ENCODE results near the gene SSBP1. TPM values are rescaled to one million over a fixed set of nuclear protein-coding genes. Genes with fewer than 3 reads are reported as not detected.

SSBP1 gene
- total RNA-seq, 1 donor from 2014 or later = 132 TPM

DNA sequence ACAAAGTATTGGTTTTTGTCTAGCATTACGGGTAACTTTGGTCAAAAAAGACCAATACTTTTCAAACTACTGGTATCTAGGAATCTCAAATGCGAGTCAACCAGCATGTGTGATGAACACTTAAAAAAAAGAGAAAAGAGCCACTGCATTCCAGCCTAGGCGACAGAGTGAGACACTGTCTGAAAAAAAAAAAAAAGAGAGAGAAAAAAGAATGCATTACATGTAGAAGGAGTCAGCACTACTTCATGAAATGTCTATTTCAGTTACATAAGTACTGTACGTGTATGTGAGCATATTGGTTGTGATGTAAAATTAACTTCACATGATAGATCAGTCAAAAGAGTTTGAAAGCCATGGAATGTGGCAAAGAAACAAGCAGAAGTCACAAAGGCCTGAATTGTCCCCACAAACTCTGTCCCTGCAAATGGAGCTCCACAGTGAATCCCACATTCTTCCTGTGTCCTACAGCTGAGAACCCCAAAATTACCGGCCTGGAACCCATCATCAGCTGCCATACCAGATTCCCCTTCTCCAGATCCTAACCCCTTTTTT, 37.8 kb upstream of the SSBP1 start:
- Mint-ChIP-seq H3K4me1 (ENCODE audit: low read depth) (peaks cover 50% of the 10 kb centered on the region), H3K27ac (peak overlapping the region; percentile 29), H3K27me3 (no peaks in the 10 kb centered on the region), H3K9me3 (ENCODE audit: low read depth) (no peaks in the 10 kb centered on the region), H3K36me3 (ENCODE audit: insufficient read depth) (no peaks in the 10 kb centered on the region), H3K4me3 (ENCODE audit: low read depth) (peak overlapping the region; percentile 85)
- TF ChIP-seq, protein P1, sequence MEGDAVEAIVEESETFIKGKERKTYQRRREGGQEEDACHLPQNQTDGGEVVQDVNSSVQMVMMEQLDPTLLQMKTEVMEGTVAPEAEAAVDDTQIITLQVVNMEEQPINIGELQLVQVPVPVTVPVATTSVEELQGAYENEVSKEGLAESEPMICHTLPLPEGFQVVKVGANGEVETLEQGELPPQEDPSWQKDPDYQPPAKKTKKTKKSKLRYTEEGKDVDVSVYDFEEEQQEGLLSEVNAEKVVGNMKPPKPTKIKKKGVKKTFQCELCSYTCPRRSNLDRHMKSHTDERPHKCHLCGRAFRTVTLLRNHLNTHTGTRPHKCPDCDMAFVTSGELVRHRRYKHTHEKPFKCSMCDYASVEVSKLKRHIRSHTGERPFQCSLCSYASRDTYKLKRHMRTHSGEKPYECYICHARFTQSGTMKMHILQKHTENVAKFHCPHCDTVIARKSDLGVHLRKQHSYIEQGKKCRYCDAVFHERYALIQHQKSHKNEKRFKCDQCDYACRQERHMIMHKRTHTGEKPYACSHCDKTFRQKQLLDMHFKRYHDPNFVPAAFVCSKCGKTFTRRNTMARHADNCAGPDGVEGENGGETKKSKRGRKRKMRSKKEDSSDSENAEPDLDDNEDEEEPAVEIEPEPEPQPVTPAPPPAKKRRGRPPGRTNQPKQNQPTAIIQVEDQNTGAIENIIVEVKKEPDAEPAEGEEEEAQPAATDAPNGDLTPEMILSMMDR (IDR thresholded peaks at IDR 0.05; ENCODE audit: unreplicated experiment) = no peak
- no peak for DNase-seq (ENCODE audit: low spot score, unreplicated experiment)

- Mint-ChIP-seq H3K9me3 (ENCODE audit: low read depth) (no peaks in the 10 kb centered on the region), H3K4me3 (ENCODE audit: low read depth) (peak overlapping the region; percentile 85), H3K27me3 (no peaks in the 10 kb centered on the region), H3K27ac (peak overlapping the region; percentile 29), H3K36me3 (ENCODE audit: insufficient read depth) (no peaks in the 10 kb centered on the region), H3K4me1 (ENCODE audit: low read depth) (peaks cover 50% of the 10 kb centered on the region)
- DNase-seq (ENCODE audit: low spot score, unreplicated experiment) = no peak
- TF ChIP-seq, protein P1 (IDR thresholded peaks at IDR 0.05; ENCODE audit: unreplicated experiment) = no peak
Measured at GRCh38 chr7:141700848-141701371, 37.2 kb upstream of the SSBP1 start.

DNA sequence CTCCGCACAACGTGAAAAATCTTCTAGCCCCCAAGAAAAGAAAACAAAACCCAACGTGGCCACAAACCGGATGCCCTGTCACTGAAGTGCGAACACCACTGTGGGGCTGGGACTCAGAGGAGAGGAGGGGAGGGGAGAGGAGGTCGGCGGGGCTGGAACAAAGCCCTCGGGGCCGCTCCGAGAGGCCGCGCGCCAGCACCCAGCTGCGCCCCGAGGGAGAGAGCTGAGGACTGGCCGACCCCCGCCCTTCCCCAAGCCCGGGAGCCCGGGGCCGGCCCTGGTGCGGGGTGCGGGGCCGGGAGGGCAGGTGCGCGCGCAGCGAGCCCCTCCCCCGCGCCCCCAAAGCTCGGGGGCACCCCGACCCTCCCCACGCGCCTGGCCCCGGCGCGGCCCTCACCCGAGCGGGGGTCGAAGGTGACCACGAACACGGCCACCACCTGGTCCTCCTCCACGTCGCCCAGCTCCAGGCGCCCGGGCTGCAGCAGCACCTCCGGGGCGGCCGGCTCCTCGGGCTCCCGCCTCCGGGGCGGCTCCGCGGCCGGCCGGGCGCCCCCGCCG, 36.6 kb upstream of the SSBP1 start:
- H3K4me1 Mint-ChIP-seq (ENCODE audit: low read depth) = peaks cover 54% of the 10 kb centered on the region
- TF ChIP-seq, protein P1 (IDR thresholded peaks at IDR 0.05; ENCODE audit: unreplicated experiment) = no peak
- H3K9me3 Mint-ChIP-seq (ENCODE audit: low read depth) = no peaks in the 10 kb centered on the region
- peak; percentile 44 for DNase-seq (ENCODE audit: low spot score, unreplicated experiment)
- H3K27me3 Mint-ChIP-seq = no peaks in the 10 kb centered on the region
- H3K36me3 Mint-ChIP-seq (ENCODE audit: insufficient read depth) = no peaks in the 10 kb centered on the region
- H3K27ac Mint-ChIP-seq = no peak overlapping the region
- H3K4me3 Mint-ChIP-seq (ENCODE audit: low read depth) = peak overlapping the region; percentile 85

- Mint-ChIP-seq H3K27me3 (no peaks in the 10 kb centered on the region), H3K9me3 (ENCODE audit: low read depth) (no peaks in the 10 kb centered on the region), H3K27ac (peak within 1 kb of the TSS; percentile 75), H3K4me3 (ENCODE audit: low read depth) (peak within 1 kb of the TSS; percentile 85), H3K4me1 (ENCODE audit: low read depth) (peaks cover 58% of the 10 kb centered on the region), H3K36me3 (ENCODE audit: insufficient read depth) (no peaks in the 10 kb centered on the region)
- TF ChIP-seq, protein P1 (IDR thresholded peaks at IDR 0.05; ENCODE audit: unreplicated experiment) = no peak
- DNase-seq (ENCODE audit: low spot score, unreplicated experiment) = peak; percentile 42
Measured at GRCh38 chr7:141702047-141702567, 36.1 kb upstream of the SSBP1 start, which contains the start of gene DENND11. Gene DENND11, minus strand, starts transcription at chr7:141702166. Its CDS starts 13 bp downstream, at chr7:141702153.

DNA sequence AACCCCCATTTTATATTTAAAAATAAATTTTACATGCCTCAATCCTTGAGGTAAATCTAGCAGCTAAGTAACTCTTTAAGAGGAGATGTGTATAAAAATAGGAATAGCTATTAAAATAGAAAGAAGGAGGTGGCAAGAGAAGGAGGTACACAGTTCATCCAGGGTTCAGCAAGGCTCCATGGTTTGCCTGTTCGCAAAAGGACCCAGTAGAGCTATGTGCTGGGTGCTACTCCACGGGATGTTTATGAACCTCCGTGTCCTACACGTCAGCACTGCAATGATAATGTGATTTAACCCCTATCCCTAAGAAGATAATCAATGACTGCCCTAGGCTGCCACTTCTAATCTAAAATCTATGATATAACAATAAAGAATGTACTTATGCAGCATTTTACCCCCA, 35.3 kb upstream of the SSBP1 start:
- TF ChIP-seq, protein P1 (IDR thresholded peaks at IDR 0.05; ENCODE audit: unreplicated experiment) = no peak
- H3K9me3 Mint-ChIP-seq (ENCODE audit: low read depth) = no peaks in the 10 kb centered on the region
- H3K36me3 Mint-ChIP-seq (ENCODE audit: insufficient read depth) = no peaks in the 10 kb centered on the region
- H3K27me3 Mint-ChIP-seq = no peaks in the 10 kb centered on the region
- H3K4me1 Mint-ChIP-seq (ENCODE audit: low read depth) = peaks cover 65% of the 10 kb centered on the region
- no peak overlapping the region for H3K27ac Mint-ChIP-seq
- peak overlapping the region; percentile 75 for H3K4me3 Mint-ChIP-seq (ENCODE audit: low read depth)
- no peak for DNase-seq (ENCODE audit: low spot score, unreplicated experiment)
